Measurements from ENCODE around the gene NOTCH2.
A peak's percentile ranks its signal among the peaks of the same experiment; 100 is the strongest.

Gene NOTCH2

DNA sequence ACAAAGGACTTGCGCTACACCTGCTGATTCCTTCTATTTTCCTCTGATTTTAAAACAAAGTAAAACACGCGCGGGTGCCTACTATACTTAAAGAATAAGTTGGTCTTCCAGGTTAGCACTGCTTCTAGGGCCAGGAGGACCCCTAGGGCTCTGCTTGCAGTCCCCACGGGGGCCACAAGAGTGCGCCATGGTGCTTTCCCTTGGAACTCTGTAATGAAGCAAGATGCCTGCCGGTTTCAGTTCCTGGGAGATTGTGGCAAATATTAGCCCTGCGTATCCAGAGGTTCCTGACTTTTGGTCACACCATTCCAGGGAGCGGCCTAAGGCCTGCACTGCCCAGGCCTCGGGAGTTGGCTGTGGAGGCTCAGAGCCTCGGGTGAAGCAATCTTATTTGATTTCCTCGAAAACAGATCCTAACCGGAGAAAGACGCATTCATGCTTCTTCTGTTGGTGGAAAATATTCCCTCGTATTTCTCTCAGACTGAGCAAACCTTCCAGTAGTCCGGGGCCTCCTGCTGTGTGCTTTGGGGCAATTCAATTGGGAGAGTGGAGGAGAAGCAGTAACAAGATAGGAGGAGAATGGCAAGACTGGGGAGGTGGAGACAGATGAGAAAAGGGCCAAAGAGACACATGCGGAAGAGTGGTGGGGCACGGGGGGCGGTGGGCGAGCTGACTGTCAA lies 198.4 kb downstream of the NOTCH2 start:
- peak; percentile 64 for DNase-seq

DNA sequence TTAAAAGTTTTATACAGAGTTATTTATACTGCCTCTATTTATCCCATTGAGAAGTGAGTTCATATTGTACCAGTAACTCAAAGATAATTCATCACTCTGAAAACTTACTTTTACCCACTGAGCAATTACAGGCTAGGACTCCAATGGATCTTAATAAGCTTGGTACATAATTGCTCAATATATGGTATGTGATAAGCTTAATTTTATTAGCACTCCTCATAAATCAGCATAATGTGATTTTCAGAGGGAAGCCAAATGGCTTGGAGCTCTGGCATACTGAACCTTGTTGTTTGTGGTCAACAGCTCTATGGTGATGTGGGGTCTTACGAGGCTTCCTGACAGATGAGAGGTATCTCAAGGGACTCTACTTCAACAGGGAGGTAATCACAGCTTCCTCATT lies 199.5 kb downstream of the NOTCH2 start:
- no peak for DNase-seq

DNA sequence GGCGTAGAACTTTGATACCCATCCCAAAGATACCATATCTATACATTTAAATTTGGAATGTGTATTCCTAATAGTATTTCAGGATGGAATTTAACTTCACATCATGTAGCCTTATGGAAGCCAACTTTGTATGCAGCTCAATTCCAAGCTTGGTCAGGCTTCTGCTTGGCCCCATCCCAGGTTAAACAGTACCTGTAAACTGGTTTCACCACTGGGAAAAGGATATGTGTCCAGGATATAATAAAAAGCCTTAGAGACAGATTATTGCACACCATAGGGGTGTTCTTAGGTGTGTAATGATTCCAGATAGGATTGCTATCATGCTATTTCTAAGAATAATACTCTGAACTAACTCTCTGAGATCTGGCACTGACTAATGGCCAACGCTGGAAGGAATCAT lies 201.3 kb downstream of the NOTCH2 start:
- DNase-seq: no peak

DNA sequence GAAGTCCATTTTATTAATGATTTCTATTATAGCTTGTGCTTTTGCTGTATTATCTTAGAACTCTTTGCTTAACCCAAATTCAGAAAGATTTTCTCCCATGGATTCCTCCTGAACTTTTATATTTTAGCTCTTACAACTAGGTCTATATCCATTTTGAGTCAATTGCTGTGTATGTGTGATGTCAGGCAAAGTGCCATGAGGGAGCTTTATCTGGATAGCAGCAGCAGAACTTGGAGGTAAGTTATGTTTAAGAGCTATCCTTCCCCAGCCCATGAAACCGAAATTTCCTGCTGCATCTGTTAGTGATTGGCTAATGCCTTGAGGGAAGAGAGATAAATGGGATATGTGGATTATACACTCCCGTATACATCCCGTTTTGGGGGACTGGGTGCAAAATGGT lies 203.0 kb downstream of the NOTCH2 start:
- no peak for DNase-seq

GRCh38 chr1:119865627-119866026 lies 203.8 kb downstream of the NOTCH2 start:
- no peak for DNase-seq

DNA sequence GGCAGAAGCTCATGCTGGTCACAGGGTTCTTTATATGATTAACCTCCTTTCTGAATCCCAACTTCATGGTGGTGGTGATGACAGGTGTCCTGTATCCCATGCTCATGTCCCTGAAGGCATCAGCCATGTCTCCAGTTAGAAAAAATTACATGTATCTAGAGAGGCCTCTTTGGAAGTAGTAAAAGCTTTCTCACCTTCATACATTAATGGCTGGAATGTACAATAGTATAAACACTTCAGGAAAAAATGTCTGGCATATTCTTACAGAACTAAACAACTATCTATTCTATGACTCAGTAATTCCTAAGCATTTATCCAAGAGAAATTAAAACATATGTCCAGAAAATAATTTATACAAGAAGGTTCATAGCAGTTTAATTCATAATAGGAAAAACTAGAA lies 207.2 kb downstream of the NOTCH2 start:
- DNase-seq: no peak
